Gastroesophageal sphincter (tissue), 4 donors: ENCODE data around the gene ST6GALNAC3. TPM values are rescaled to one million over a fixed set of nuclear protein-coding genes. Genes with fewer than 3 reads are reported as not detected.

Experiments
- ATAC-seq: fragments of 150-250 bp; one replicate; pipeline ENCODE4 v1.9.1; 2016; ENCODE audit warnings: mild to moderate bottlenecking, moderate library complexity
- H3K27ac ChIP-seq, 4 donors: fragments of 200-600 bp; sonication (generic) in 3 of 4; 1 replicate in 3 of 4; 2 replicates in 1 of 4; pipeline ENCODE4 v1.5.1; 2016 to 2019
- H3K27me3 ChIP-seq: fragments of 200-600 bp; sonication (generic); one replicate; pipeline ENCODE4 v1.5.1; 2019
- H3K36me3 ChIP-seq, 2 donors: fragments of 200-600 bp; sonication (generic); one replicate each; pipeline ENCODE4 v1.5.1; 2019; ENCODE audit warnings: control low read depth in 1 of 2
- H3K4me1 ChIP-seq, 3 donors: fragments of 200-600 bp; sonication (generic); 1 replicate in 2 of 3; 2 replicates in 1 of 3; pipeline ENCODE4 v1.5.1; 2016 to 2019; ENCODE audit warnings: control low read depth in 2 of 3
- H3K4me3 ChIP-seq, 2 donors: fragments of 200-600 bp; sonication (generic); one replicate each; pipeline ENCODE4 v1.5.1; 2019; ENCODE audit warnings: mild to moderate bottlenecking in 1 of 2, moderate library complexity in 1 of 2
- H3K9me3 ChIP-seq, 3 donors: fragments of 200-600 bp; sonication (generic); one replicate each; pipeline ENCODE4 v1.5.1; 2017 to 2019; ENCODE audit warnings: control low read depth in 2 of 3
- CTCF ChIP-seq, 4 experiments: fragments of 200-600 bp in 2 of 4; fragments of 450-650 bp in 2 of 4; sonication (generic) in 1 of 4; IDR thresholded peaks; one replicate each; pipeline ENCODE4 v1.5.1; 2017 to 2019; ENCODE audit warnings: antibody characterized with exemption in 4 of 4, mild to moderate bottlenecking in 2 of 4, moderate library complexity in 2 of 4
- EP300 ChIP-seq: sonication (generic); formaldehyde crosslinking; IDR thresholded peaks from one replicate; pipeline ENCODE4 v1.6.1; 2017; ENCODE audit warnings: antibody characterized with exemption, mild to moderate bottlenecking
- POLR2A ChIP-seq, 2 donors: fragments of 450-650 bp; IDR thresholded peaks; one replicate each; pipeline ENCODE4 v1.6.1; 2017; ENCODE audit warnings: antibody characterized with exemption in 2 of 2, mild to moderate bottlenecking in 2 of 2, moderate library complexity in 1 of 2
- POLR2AphosphoS5 ChIP-seq: sonication (generic); formaldehyde crosslinking; IDR thresholded peaks from one replicate; pipeline ENCODE4 v1.6.1; 2017; ENCODE audit warnings: antibody characterized with exemption
- WGBS, 2 donors: methylation state at CpG; one replicate each; pipeline ENCODE4 v1.1.5; 2018; ENCODE audit warnings: low coverage in 1 of 2; 5-methylcytosine and 5-hydroxymethylcytosine counted together
- total RNA-seq, 4 donors: library from RNA; depleted of rRNA; stranded (reverse); fragments of >200 nt; gene quantifications; one replicate each; pipeline ENCODE4 v1.1.0, GENCODE V29; 2016

Gene ST6GALNAC3
- total RNA-seq, 4 donors from 2014 or later: 2.8 to 10.6 (median 3.3) TPM

GRCh38 chr1:76260279-76260678 is 185.7 kb downstream of the ST6GALNAC3 start:
- no peak for ATAC-seq
- no peaks in the 10 kb centered on the region for H3K9me3 ChIP-seq
- no peak overlapping the region for H3K4me3 ChIP-seq
- H3K27me3 ChIP-seq: no peaks in the 10 kb centered on the region
- H3K4me1 ChIP-seq: no peaks in the 10 kb centered on the region
- no peak overlapping the region for H3K27ac ChIP-seq
- H3K36me3 ChIP-seq: no peaks in the 10 kb centered on the region
- TF ChIP-seq POLR2A (IDR thresholded peaks at IDR 0.05): no peak
- no peak for TF ChIP-seq CTCF (IDR thresholded peaks at IDR 0.05)
- TF ChIP-seq EP300: no peak
- TF ChIP-seq POLR2AphosphoS5: no peak
- 79 to 81% methylated on average over 2 of the region's 2 CpGs for WGBS, 2 donors

- no peak overlapping the region for H3K27ac ChIP-seq
- TF ChIP-seq POLR2A (IDR thresholded peaks at IDR 0.05) (no peak), CTCF (IDR thresholded peaks at IDR 0.05) (no peak), POLR2AphosphoS5 (no peak), EP300 (no peak)
- WGBS, 2 donors: 87 to 89% methylated on average over 4 to 5 of the region's 5 CpGs
- H3K4me1 ChIP-seq: no peaks in the 10 kb centered on the region
- H3K9me3 ChIP-seq: no peaks in the 10 kb centered on the region
- H3K4me3 ChIP-seq: no peak overlapping the region
- no peaks in the 10 kb centered on the region for H3K36me3 ChIP-seq
- H3K27me3 ChIP-seq: no peaks in the 10 kb centered on the region
- no peak for ATAC-seq
These were observed 188.1 kb downstream of the ST6GALNAC3 start for GRCh38 chr1:76262601-76263000.

- no peaks in the 10 kb centered on the region for H3K9me3 ChIP-seq
- no peaks in the 10 kb centered on the region for H3K27me3 ChIP-seq
- no peak overlapping the region for H3K27ac ChIP-seq
- peaks cover 0 to 4% (median 0%) of the 10 kb centered on the region in 3 donors for H3K4me1 ChIP-seq
- no peaks in the 10 kb centered on the region for H3K36me3 ChIP-seq
- no peak for ATAC-seq
- no peak overlapping the region for H3K4me3 ChIP-seq
- no peak for TF ChIP-seq CTCF (IDR thresholded peaks at IDR 0.05)
- no peak for TF ChIP-seq EP300
- no peak for TF ChIP-seq POLR2A (IDR thresholded peaks at IDR 0.05)
- no peak for TF ChIP-seq POLR2AphosphoS5
These were observed 190.1 kb downstream of the ST6GALNAC3 start for GRCh38 chr1:76264642-76265041.

DNA sequence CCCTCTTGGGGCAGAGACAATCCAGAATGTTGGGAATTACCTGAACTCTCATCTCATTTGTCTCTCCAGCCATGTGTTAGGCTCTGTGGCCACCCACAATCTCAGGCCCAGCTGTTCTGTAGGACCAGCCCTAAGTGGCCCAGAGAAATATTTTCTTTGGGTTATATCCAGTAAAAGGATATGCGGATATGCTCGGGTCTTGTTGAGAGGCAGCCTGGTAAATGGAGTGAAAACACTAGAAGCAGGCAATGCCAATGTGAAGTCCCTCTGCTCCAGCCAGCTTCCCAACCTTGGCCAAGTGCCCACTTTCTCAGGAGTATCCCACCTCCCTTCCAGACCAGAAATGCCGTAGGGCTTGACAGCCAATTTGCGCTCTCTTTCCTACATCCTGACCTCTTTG is 192.2 kb downstream of the ST6GALNAC3 start:
- 96% methylated on average over 3 of the region's 4 CpGs; no CpG with 5 or more reads in 1 of the 2 donors for WGBS, 2 donors
- ATAC-seq: no peak
- no peak for TF ChIP-seq EP300
- H3K4me1 ChIP-seq: peaks cover 0 to 11% (median 0%) of the 10 kb centered on the region in 3 donors
- no peak overlapping the region for H3K4me3 ChIP-seq
- H3K27me3 ChIP-seq: no peaks in the 10 kb centered on the region
- no peaks in the 10 kb centered on the region for H3K9me3 ChIP-seq
- H3K36me3 ChIP-seq: no peaks in the 10 kb centered on the region
- H3K27ac ChIP-seq: no peak overlapping the region

GRCh38 chr1:76267631-76268030 is 193.1 kb downstream of the ST6GALNAC3 start:
- no peaks in the 10 kb centered on the region for H3K9me3 ChIP-seq
- H3K4me1 ChIP-seq: peaks cover 0 to 11% (median 0%) of the 10 kb centered on the region in 3 donors
- H3K36me3 ChIP-seq: no peaks in the 10 kb centered on the region
- H3K27me3 ChIP-seq: no peaks in the 10 kb centered on the region
- no peak for TF ChIP-seq POLR2AphosphoS5
- TF ChIP-seq POLR2A (IDR thresholded peaks at IDR 0.05): no peak
- TF ChIP-seq CTCF (IDR thresholded peaks at IDR 0.05): no peak
- no peak for TF ChIP-seq EP300
- WGBS, 2 donors: 89 to 100% methylated on average over 2 of the region's 2 CpGs
- H3K27ac ChIP-seq: no peak overlapping the region
- no peak overlapping the region for H3K4me3 ChIP-seq
- no peak for ATAC-seq

- no peak for ATAC-seq
- no peaks in the 10 kb centered on the region for H3K9me3 ChIP-seq
- TF ChIP-seq CTCF (IDR thresholded peaks at IDR 0.05) (no peak), EP300 (no peak), POLR2AphosphoS5 (no peak), POLR2A (IDR thresholded peaks at IDR 0.05) (no peak)
- H3K4me1 ChIP-seq: peaks cover 0 to 11% (median 0%) of the 10 kb centered on the region in 3 donors
- H3K4me3 ChIP-seq: no peak overlapping the region
- no peak overlapping the region for H3K27ac ChIP-seq
- no peaks in the 10 kb centered on the region for H3K36me3 ChIP-seq
- 43% methylated on average over 2 of the region's 2 CpGs; no CpG with 5 or more reads in 1 of the 2 donors for WGBS, 2 donors
- no peaks in the 10 kb centered on the region for H3K27me3 ChIP-seq
These were observed 193.8 kb downstream of the ST6GALNAC3 start for GRCh38 chr1:76268341-76268740.
